GM12878 (cell line): ENCODE results near the gene CD244. TPM values are rescaled to one million over a fixed set of nuclear protein-coding genes. Genes with fewer than 3 reads are reported as not detected.

ENCODE experiments used
- ATAC-seq: fragments of 200-7000 bp; cut with Tn5 transposase; 3 replicates; pipeline ENCODE4 v1.9.1; 2020; ENCODE audit warnings: mild to moderate bottlenecking, moderate library complexity
- BruUV-seq: library from RNA; stranded (reverse); fragments of 400-500 nt; replicated peaks from 2 replicates; lab custom pipeline; 2021; lab: Mats Ljungman, UMichigan
- CTCF ChIA-PET: fragments of 300-600 bp; sonication (Branson Sonifier 250); formaldehyde crosslinking; extraction: SDS; loops from one replicate; lab custom pipeline; 2021; ENCODE audit warnings: inconsistent platforms; lab: Yijun Ruan, JAX
- POLR2A ChIA-PET: fragments of 350-600 bp; formaldehyde crosslinking; extraction: SDS; loops from one replicate; lab custom pipeline; 2021; ENCODE audit warnings: inconsistent platforms; lab: Charles Lee
- RAD21 ChIA-PET: fragments of 300-600 bp; sonication (Branson Sonifier 250); formaldehyde crosslinking; loops from one replicate; lab custom pipeline; 2023; ENCODE audit warnings: antibody characterized with exemption; ENCODE audit not compliant: unreplicated experiment; lab: Charles Lee
- SMC1A ChIA-PET: fragments of 300-600 bp; sonication (Branson Sonifier 250); formaldehyde crosslinking; loops from one replicate; lab custom pipeline; 2023; ENCODE audit not compliant: unreplicated experiment, uncharacterized antibody; lab: Charles Lee
- DNase-seq: peaks from one replicate; pipeline ENCODE4 v3.0.0-alpha.2; 2011; ENCODE audit warnings: low read depth, low spot score
- FAIRE-seq: peaks from 3 replicates; lab custom pipeline; 2011; peaks lifted over from hg19 to GRCh38; lab: Jason Lieb, UNC
- H2AFZ ChIP-seq: 2 replicates; pipeline ENCODE4 v1.6.0; 2011; ENCODE audit warnings: low read depth, low read length, control low read depth; ENCODE audit not compliant: control insufficient read depth
- H3K27ac ChIP-seq: 2 replicates; pipeline ENCODE4 v1.5.1; 2011; ENCODE audit warnings: control low read depth; ENCODE audit not compliant: control insufficient read depth, insufficient read depth
- H3K27me3 ChIP-seq, 2 experiments: replicated peaks in 1 of 2; 2 replicates each; pipeline versions ENCODE4 v1.6.0 to v1.6.1; 2011; ENCODE audit warnings: low read length in 1 of 2; ENCODE audit not compliant: control insufficient read depth in 2 of 2, insufficient read depth in 2 of 2
- H3K36me3 ChIP-seq, 2 experiments: 2 replicates each; pipeline ENCODE4 v1.5.1; 2011; ENCODE audit warnings: low read length in 1 of 2; ENCODE audit not compliant: control insufficient read depth in 2 of 2, insufficient read depth in 2 of 2
- H3K4me1 ChIP-seq: 2 replicates; pipeline ENCODE4 v1.6.1; 2011; ENCODE audit warnings: mild to moderate bottlenecking, low read length, moderate library complexity, mixed read lengths; ENCODE audit not compliant: control insufficient read depth, insufficient read depth
- H3K4me2 ChIP-seq: 2 replicates; pipeline ENCODE4 v1.6.0; 2011; ENCODE audit warnings: control low read depth; ENCODE audit not compliant: control insufficient read depth, insufficient read depth
- H3K4me3 ChIP-seq: fragments of 200-600 bp; sonication (generic); 2 replicates; pipeline ENCODE4 v1.5.1; 2016
- H3K79me2 ChIP-seq: 2 replicates; pipeline ENCODE4 v1.6.0; 2011; ENCODE audit warnings: low read length; ENCODE audit not compliant: control insufficient read depth, insufficient read depth
- H3K9ac ChIP-seq: 2 replicates; pipeline ENCODE4 v1.8.0; 2011; ENCODE audit warnings: low read length, control low read depth, mixed read lengths; ENCODE audit not compliant: control insufficient read depth, insufficient read depth
- H3K9me3 ChIP-seq: replicated peaks from 3 replicates; pipeline ENCODE4 v1.5.1; 2011; ENCODE audit warnings: mild to moderate bottlenecking, low read length; ENCODE audit not compliant: control insufficient read depth, insufficient read depth
- H4K20me1 ChIP-seq: 2 replicates; pipeline ENCODE4 v1.6.0; 2011; ENCODE audit not compliant: control insufficient read depth, insufficient read depth
- ATF7 ChIP-seq: fragments of 450-650 bp; IDR thresholded peaks from 2 replicates; pipeline ENCODE4 v1.6.1; 2016; ENCODE audit warnings: low read depth, mild to moderate bottlenecking
- BACH1 ChIP-seq: fragments of 450-650 bp; IDR thresholded peaks from 2 replicates; pipeline ENCODE4 v1.6.1; 2017; ENCODE audit warnings: mild to moderate bottlenecking, borderline replicate concordance
- EED ChIP-seq: sonication (generic); IDR thresholded peaks from 2 replicates; pipeline ENCODE4 v1.6.1; 2016; ENCODE audit warnings: antibody characterized with exemption, low read depth
- POU2F2 ChIP-seq: IDR thresholded peaks from 3 replicates; pipeline ENCODE4 v1.6.1; 2011; ENCODE audit warnings: low read depth, mild to moderate bottlenecking, low read length, borderline replicate concordance
- PRDM15 ChIP-seq: fragments of 450-650 bp; formaldehyde crosslinking; IDR thresholded peaks from 2 replicates; pipeline ENCODE4 v1.4.0; 2020; ENCODE audit warnings: mild to moderate bottlenecking, moderate library complexity
- WGBS: methylation state at CpG from one replicate; pipeline ENCODE4 v1.1.6; 2016; ENCODE audit warnings: low lambda C conversion rate; ENCODE audit not compliant: insufficient replicate concordance, insufficient coverage; ENCODE audit errors: missing lambda C conversion rate; 5-methylcytosine and 5-hydroxymethylcytosine counted together
- in situ Hi-C: fragments of 300-500 bp; cut with MboI; formaldehyde crosslinking; loops from 9 replicates; pipeline ENCODE4 v1.14.3; 2018; ENCODE audit warnings: mixed read lengths
- intact Hi-C: fragments of 100-400 bp; cut with micrococcal nuclease; formaldehyde crosslinking; loops from one replicate; pipeline ENCODE4 v1.14.2; 2022; ENCODE audit not compliant: unreplicated experiment
- polyA plus RNA-seq, 11 experiments: library from polyadenylated mRNA; depleted of rRNA in 4 of 11; unstranded in 6 of 11; stranded (reverse) in 5 of 11; fragments of >200 nt; fragmentation: Nextera tagmentation in 4 of 11; fragmentation: Illumina TruSeq in 1 of 11; extraction: Ambion mirVana in 4 of 11; extraction: Trizol in 1 of 11; gene quantifications; 1 replicate in 1 of 11; 2 replicates in 10 of 11; pipeline versions ENCODE4 v1.2.1 to v1.2.3, GENCODE V29; 2011 to 2016; ENCODE audit warnings: inconsistent platforms in 2 of 11, missing spikeins in 2 of 11, low read depth in 1 of 11
- total RNA-seq, 4 experiments: library from RNA; depleted of rRNA in 3 of 4; stranded (reverse); fragments of >200 nt in 3 of 4; fragmentation: Illumina TruSeq in 1 of 4; extraction: Trizol in 1 of 4; gene quantifications; 2 replicates each; pipeline versions ENCODE4 v1.2.1 to v1.2.3, GENCODE V29; 2013 to 2021

Gene CD244
- total and polyA plus RNA-seq, 10 of the 15 experiments (the other 5 are each of a cell fraction or from before 2014, with no cell fraction given): 0.24 to 13.6 (median 0.73) TPM

GRCh38 chr1:160841079-160841478 is 21.6 kb downstream of the CD244 start:
- TF ChIP-seq EED: no peak
- TF ChIP-seq POU2F2: no peak
- no peak for TF ChIP-seq ATF7
- no peak for TF ChIP-seq BACH1
- TF ChIP-seq PRDM15 (CRISPR knock-in tag): no peak
- TF ChIP-seq, all 136 proteins: peak for 0
- ATAC-seq (no peak), DNase-seq (no peak), FAIRE-seq (no peak)
- POLR2A ChIA-PET: interaction anchor here (0.5 to 1.0 kb wide), 2 partner anchors 43 to 120 kb away, joined by 3 to 4 read pairs; no protein-coding TSS in a partner anchor
- intact Hi-C loops (no loop called here), in situ Hi-C loops (no loop called here)
- Histone ChIP-seq H3K27me3 (no peaks in the 10 kb centered on the region), H3K36me3 (no peaks in the 10 kb centered on the region), H3K9me3 (no peaks in the 10 kb centered on the region; the same call in 2 of the 3 replicates), H3K9ac (no peak overlapping the region), H3K4me1 (peaks cover 28% of the 10 kb centered on the region), H3K4me3 (no peak overlapping the region), H3K4me2 (no peak overlapping the region), H4K20me1 (no peaks in the 10 kb centered on the region), H2AFZ (no peak overlapping the region), H3K79me2 (no peaks in the 10 kb centered on the region), H3K27ac (no peak overlapping the region)
- CTCF ChIA-PET: interaction anchor here (1.3 to 8.2 kb wide), 4 partner anchors 14 to 112 kb away, joined by 3 to 163 read pairs (median 28); partner anchors contain the start of genes CD244 and ITLN2
- SMC1A ChIA-PET: interaction anchor here (1.1 to 13.0 kb wide), 6 partner anchors 15 to 110 kb away, joined by 3 to 229 read pairs (median 16); partner anchors contain the start of gene CD244
- BruUV-seq: no TSS peak
- WGBS: 59% methylated on average over 4 of the region's 4 CpGs
- RAD21 ChIA-PET: interaction anchor here (1.0 to 4.3 kb wide), 8 partner anchors 15 to 149 kb away, joined by 3 to 27 read pairs (median 4); partner anchors contain the start of gene CD244
